H1 (cell line): ENCODE measurements around the gene ZSCAN16. TPM values are rescaled to one million over a fixed set of nuclear protein-coding genes. Genes with fewer than 3 reads are reported as not detected.

Source experiments
- CTCF ChIA-PET: fragments of 300-600 bp; sonication (Branson Sonifier 250); formaldehyde crosslinking; loops from one replicate; lab custom pipeline; 2021; ENCODE audit not compliant: partially characterized antibody; lab: Charles Lee
- POLR2A ChIA-PET: fragments of 300-600 bp; sonication (Branson Sonifier 250); formaldehyde crosslinking; loops from one replicate; lab custom pipeline; 2021; ENCODE audit warnings: inconsistent platforms; ENCODE audit not compliant: partially characterized antibody; lab: Charles Lee
- DNase-seq, 2 experiments: peaks; one replicate each; pipeline versions ENCODE4 v3.0.0 to v3.0.0-alpha.2; 2010 to 2022; ENCODE audit warnings: low spot score in 2 of 2, low read depth in 1 of 2, mixed read lengths in 1 of 2
- FAIRE-seq: peaks from 2 replicates; lab custom pipeline; 2011; peaks lifted over from hg19 to GRCh38; lab: Jason Lieb, UNC
- H2AFZ ChIP-seq: 2 replicates; pipeline ENCODE4 v1.8.1; 2012; ENCODE audit warnings: low read length, inconsistent platforms
- H2AK5ac ChIP-seq: 2 replicates; pipeline ENCODE4 v1.6.1; 2013; ENCODE audit warnings: low read depth, low read length
- H2BK120ac ChIP-seq: replicated peaks from 2 replicates; pipeline ENCODE3; 2013; ENCODE audit warnings: low read depth, low read length, inconsistent platforms
- H2BK12ac ChIP-seq: 2 replicates; pipeline ENCODE4 v1.6.1; 2013; ENCODE audit warnings: low read depth, low read length
- H2BK15ac ChIP-seq: 2 replicates; pipeline ENCODE4 v1.6.1; 2013; ENCODE audit warnings: low read length
- H2BK20ac ChIP-seq: 2 replicates; pipeline ENCODE4 v1.6.1; 2013; ENCODE audit warnings: low read length
- H2BK5ac ChIP-seq: 2 replicates; pipeline ENCODE4 v1.6.1; 2013; ENCODE audit warnings: low read depth, low read length
- H3K14ac ChIP-seq: 2 replicates; pipeline ENCODE4 v1.6.1; 2013; ENCODE audit warnings: inconsistent platforms; ENCODE audit not compliant: insufficient read length
- H3K18ac ChIP-seq: 2 replicates; pipeline ENCODE4 v1.6.1; 2013; ENCODE audit warnings: low read length; ENCODE audit errors: extremely low read depth
- H3K23ac ChIP-seq: 2 replicates; pipeline ENCODE4 v1.6.1; 2013; ENCODE audit warnings: inconsistent platforms; ENCODE audit not compliant: insufficient read length
- H3K23me2 ChIP-seq: 2 replicates; pipeline ENCODE4 v1.6.1; 2013; ENCODE audit warnings: low read depth, low read length
- H3K27ac ChIP-seq: 2 replicates; pipeline ENCODE4 v1.6.1; 2011; ENCODE audit warnings: low read depth, low read length, inconsistent platforms
- H3K27me3 ChIP-seq, 4 experiments: replicated peaks in 1 of 4; 1 replicate in 1 of 4; 2 replicates in 3 of 4; pipeline versions ENCODE4 v1.6.1 to v1.8.1; 2011 to 2013; ENCODE audit warnings: low read length in 3 of 4, mild to moderate bottlenecking in 3 of 4, inconsistent platforms in 2 of 4, mixed read lengths in 2 of 4, moderate library complexity in 1 of 4; ENCODE audit not compliant: control insufficient read depth in 3 of 4, insufficient read depth in 3 of 4; ENCODE audit errors: extremely low read depth in 1 of 4
- H3K36me3 ChIP-seq, 4 experiments: 2 replicates each; pipeline versions ENCODE4 v1.6.1 to v1.8.1; 2011 to 2013; ENCODE audit warnings: mild to moderate bottlenecking in 4 of 4, low read length in 3 of 4, moderate library complexity in 2 of 4, control low read depth in 1 of 4, inconsistent platforms in 1 of 4; ENCODE audit not compliant: insufficient read depth in 4 of 4, control insufficient read depth in 2 of 4
- H3K4ac ChIP-seq: replicated peaks from 2 replicates; pipeline ENCODE3; 2013; ENCODE audit warnings: low read length, low read depth, mixed read lengths, inconsistent platforms; ENCODE audit not compliant: insufficient read length
- H3K4me1 ChIP-seq, 4 experiments: replicated peaks in 1 of 4; 1 replicate in 1 of 4; 2 replicates in 3 of 4; pipeline versions ENCODE4 v1.6.1 to v1.8.1; 2011 to 2013; ENCODE audit warnings: low read length in 3 of 4, inconsistent platforms in 2 of 4, mixed read lengths in 1 of 4; ENCODE audit not compliant: insufficient read depth in 4 of 4, control insufficient read depth in 3 of 4
- H3K4me2 ChIP-seq, 2 experiments: 2 replicates each; pipeline versions ENCODE4 v1.6.1 to v1.8.1; 2011 to 2013; ENCODE audit warnings: low read depth in 2 of 2, low read length in 2 of 2, control low read depth in 1 of 2, inconsistent platforms in 1 of 2, mild to moderate bottlenecking in 1 of 2; ENCODE audit not compliant: insufficient read depth in 1 of 2
- H3K4me3 ChIP-seq, 4 experiments: fragments of 200-600, 300-600 bp in 1 of 4; sonication (generic), shearing (Covaris generic), sonication (Bioruptor Twin) in 1 of 4; 2 replicates each; pipeline versions ENCODE4 v1.5.1 to v1.8.1; 2011 to 2016; ENCODE audit warnings: low read length in 4 of 4, low read depth in 3 of 4, control low read depth in 2 of 4, inconsistent platforms in 2 of 4, mild to moderate bottlenecking in 2 of 4, mixed read lengths in 1 of 4, moderate library complexity in 1 of 4; ENCODE audit not compliant: insufficient read depth in 2 of 4; ENCODE audit errors: extremely low read depth in 1 of 4
- H3K56ac ChIP-seq: replicated peaks from 2 replicates; pipeline ENCODE3; 2013; ENCODE audit warnings: low read depth, mild to moderate bottlenecking, mixed read lengths, low read length, inconsistent platforms; ENCODE audit not compliant: insufficient read length
- H3K79me1 ChIP-seq: 2 replicates; pipeline ENCODE4 v1.6.1; 2013; ENCODE audit warnings: low read depth, low read length, control low read depth
- H3K79me2 ChIP-seq, 2 experiments: 2 replicates each; pipeline versions ENCODE4 v1.6.1 to v1.8.1; 2012 to 2013; ENCODE audit warnings: low read length in 2 of 2, mild to moderate bottlenecking in 2 of 2, inconsistent platforms in 1 of 2; ENCODE audit not compliant: insufficient read depth in 2 of 2, control insufficient read depth in 1 of 2
- H3K9ac ChIP-seq, 4 experiments: replicated peaks in 1 of 4; 1 replicate in 1 of 4; 2 replicates in 3 of 4; pipeline versions ENCODE4 v1.6.1 to v1.8.1; 2011 to 2013; ENCODE audit warnings: low read depth in 3 of 4, low read length in 3 of 4, control low read depth in 2 of 4, mild to moderate bottlenecking in 2 of 4, moderate library complexity in 2 of 4, inconsistent platforms in 1 of 4; ENCODE audit errors: extremely low read depth in 1 of 4
- H3K9me3 ChIP-seq, 2 experiments: 2 replicates each; pipeline versions ENCODE4 v1.6.1 to v1.8.1; 2012 to 2013; ENCODE audit warnings: mild to moderate bottlenecking in 2 of 2, moderate library complexity in 2 of 2, control low read depth in 1 of 2, inconsistent platforms in 1 of 2, low read depth in 1 of 2, low read length in 1 of 2, mixed read lengths in 1 of 2; ENCODE audit not compliant: insufficient read depth in 2 of 2
- H4K20me1 ChIP-seq, 2 experiments: replicated peaks in 1 of 2; 2 replicates each; pipeline versions ENCODE3 to v1.8.1; 2011 to 2013; ENCODE audit warnings: inconsistent platforms in 2 of 2, low read length in 2 of 2, mild to moderate bottlenecking in 1 of 2; ENCODE audit not compliant: insufficient read depth in 2 of 2, control insufficient read depth in 1 of 2
- H4K5ac ChIP-seq: 2 replicates; pipeline ENCODE4 v1.6.1; 2013; ENCODE audit warnings: low read length, low read depth, mixed read lengths, inconsistent platforms; ENCODE audit not compliant: insufficient read length
- H4K8ac ChIP-seq: 2 replicates; pipeline ENCODE4 v1.8.0; 2013; ENCODE audit warnings: mild to moderate bottlenecking, moderate library complexity, low read length, inconsistent platforms; ENCODE audit not compliant: insufficient read depth; ENCODE audit errors: extremely low read depth
- H4K91ac ChIP-seq: replicated peaks from 2 replicates; pipeline ENCODE3; 2013; ENCODE audit warnings: low read length, mixed read lengths, inconsistent platforms; ENCODE audit not compliant: insufficient read length
- BCL11A ChIP-seq, 2 experiments: IDR thresholded peaks; one replicate each; pipeline ENCODE4 v1.6.1; 2011; ENCODE audit warnings: low read depth in 2 of 2, low read length in 2 of 2, mild to moderate bottlenecking in 2 of 2
- EP300 ChIP-seq, 2 experiments: IDR thresholded peaks; 1 replicate in 1 of 2; 2 replicates in 1 of 2; pipeline ENCODE4 v1.6.1; 2011 to 2012; ENCODE audit warnings: low read depth in 2 of 2, low read length in 2 of 2, mild to moderate bottlenecking in 2 of 2, borderline replicate concordance in 1 of 2, inconsistent platforms in 1 of 2, moderate library complexity in 1 of 2
- EZH2 ChIP-seq: fragments of 200-600 bp; sonication (generic); IDR thresholded peaks from 2 replicates; pipeline ENCODE4 v1.7.1; 2012; ENCODE audit warnings: low read depth, mild to moderate bottlenecking, moderate library complexity, low read length, inconsistent platforms; ENCODE audit not compliant: severe bottlenecking
- FOSL1 ChIP-seq: IDR thresholded peaks from 2 replicates; pipeline ENCODE4 v1.6.1; 2011; ENCODE audit warnings: mild to moderate bottlenecking, low read depth, low read length, moderate library complexity; ENCODE audit not compliant: insufficient read depth
- GTF2F1 ChIP-seq: IDR thresholded peaks from 2 replicates; pipeline ENCODE4 v1.6.1; 2012; ENCODE audit warnings: low read depth, low read length, improper control_type of control experiment, borderline replicate concordance
- RAD21 ChIP-seq, 2 experiments: IDR thresholded peaks in 1 of 2; conservative IDR thresholded peaks in 1 of 2; 2 replicates each; pipeline ENCODE4 v1.6.1; 2011; ENCODE audit warnings: low read depth in 2 of 2, low read length in 2 of 2, improper control_type of control experiment in 1 of 2, inconsistent platforms in 1 of 2, mild to moderate bottlenecking in 1 of 2, moderate library complexity in 1 of 2
- SRF ChIP-seq: IDR thresholded peaks from 2 replicates; pipeline ENCODE4 v1.6.1; 2011; ENCODE audit warnings: mild to moderate bottlenecking, low read depth, low read length, moderate library complexity
- TAF7 ChIP-seq: optimal IDR thresholded peaks from 2 replicates; pipeline ENCODE3; 2011; ENCODE audit warnings: low read depth, mild to moderate bottlenecking, inconsistent platforms, low read length, moderate library complexity, borderline replicate concordance
- ZNF274 ChIP-seq: IDR thresholded peaks from 2 replicates; pipeline ENCODE4 v1.7.0; 2012; ENCODE audit warnings: low read length, borderline replicate concordance; ENCODE audit errors: extremely low read depth
- WGBS, 2 experiments: shearing (Covaris generic) in 1 of 2; methylation state at CpG; one replicate each; pipeline versions ENCODE4 v1.1.6 to v1.1.7; 2013 to 2015; ENCODE audit warnings: low lambda C conversion rate in 2 of 2, mixed read lengths in 2 of 2, inconsistent platforms in 1 of 2, low coverage in 1 of 2, missing lambda C conversion rate in 1 of 2; ENCODE audit not compliant: insufficient replicate concordance in 2 of 2, insufficient coverage in 1 of 2, insufficient read length in 1 of 2; ENCODE audit errors: extremely low coverage in 1 of 2, missing lambda C conversion rate in 1 of 2; 5-methylcytosine and 5-hydroxymethylcytosine counted together
- polyA plus RNA-seq, 7 experiments: library from polyadenylated mRNA; depleted of rRNA in 3 of 7; stranded (reverse) in 5 of 7; unstranded in 2 of 7; fragments of >200 nt in 5 of 7; fragments of 200-250 nt in 2 of 7; gene quantifications; 1 replicate in 5 of 7; 2 replicates in 1 of 7; 4 replicates in 1 of 7; pipeline versions ENCODE4 v1.2.1 to v1.2.3, GENCODE V29; 2011 to 2013; ENCODE audit warnings: missing spikeins in 2 of 7, mixed read lengths in 2 of 7
- total RNA-seq: library from RNA; stranded (reverse); fragmentation: NEBNext Ultra II Directional; extraction: Animal tissue kit (Norgen Biotek cat#: 25700); gene quantifications from 2 replicates; pipeline ENCODE4 v1.2.1, GENCODE V29; 2021

ZSCAN16 gene
- total and polyA plus RNA-seq, 2 of the 8 experiments (the other 6 are each of a cell fraction or from before 2014, with no cell fraction given): 3.6 to 9.4 TPM

GRCh38 chr6:28172006-28172405, 47.6 kb downstream of the ZSCAN16 start:
- Histone ChIP-seq H3K79me1 (no peaks in the 10 kb centered on the region), H3K27me3 (no peaks in the 10 kb centered on the region; a peak in 1 of 7 replicates), H3K4ac (no peak overlapping the region), H3K56ac (no peak overlapping the region), H3K4me3 (no peak overlapping the region), H3K79me2 (no peaks in the 10 kb centered on the region), H2BK120ac (no peak overlapping the region), H4K8ac (no peak overlapping the region), H3K14ac (no peak overlapping the region), H2BK12ac (no peak overlapping the region), H2BK5ac (no peak overlapping the region), H4K91ac (no peak overlapping the region), H3K23me2 (no peaks in the 10 kb centered on the region), H4K20me1 (no peaks in the 10 kb centered on the region), H3K4me2 (no peak overlapping the region), H2AFZ (no peak overlapping the region), H3K23ac (no peak overlapping the region), H3K9me3 (no peaks in the 10 kb centered on the region), H3K9ac (no peak overlapping the region), H4K5ac (no peak overlapping the region), H3K27ac (no peak overlapping the region), H2BK15ac (no peak overlapping the region), H2AK5ac (no peak overlapping the region), H3K36me3 (0 out of 8 replicates have a peak, but pooled peaks cover 0 to 4% (median 0%) of the 10 kb centered on the region in 4 experiments), H3K18ac (no peak overlapping the region), H3K4me1 (no peaks in the 10 kb centered on the region), H2BK20ac (no peak overlapping the region)
- ChIA-PET POLR2A (interaction anchor here (1.3 kb wide), 1 partner anchor 10 kb away, joined by 5 read pairs; no protein-coding TSS in a partner anchor), CTCF (interaction anchor here (0.8 kb wide), 1 partner anchor 38 kb away, joined by 3 read pairs; no protein-coding TSS in a partner anchor)
- 84% methylated on average over 2 of the region's 2 CpGs; no CpG with 5 or more reads in 1 of the 2 experiments for WGBS, 2 experiments
- TF ChIP-seq TAF7: no peak
- TF ChIP-seq ZNF274: no peak
- TF ChIP-seq BCL11A (IDR thresholded peaks at IDR 0.05; ENCODE audit: low read depth in 2 of 2, low read length in 2 of 2): no peak
- no peak for TF ChIP-seq GTF2F1
- TF ChIP-seq EZH2: no peak
- no peak for TF ChIP-seq SRF
- no peak for TF ChIP-seq EP300 (IDR thresholded peaks at IDR 0.05; ENCODE audit: borderline replicate concordance in 1 of 2, low read depth in 2 of 2, low read length in 2 of 2)
- TF ChIP-seq FOSL1: no peak
- no peak for TF ChIP-seq RAD21 (IDR thresholded peaks at IDR 0.05 in 1 of 2, conservative IDR thresholded peaks at IDR 0.05 in 1 of 2; ENCODE audit: low read depth in 2 of 2, low read length in 2 of 2)
- DNase-seq (no peak), FAIRE-seq (no peak)
